T47D (cell line): ENCODE results near the gene ZIC1.

Experiments
- DNase-seq, 2 experiments: peaks; one replicate each; pipeline versions ENCODE4 v3.0.0 to v3.0.0-alpha.2; 2011 to 2012; ENCODE audit warnings: low read depth in 1 of 2, low spot score in 1 of 2
- JUND ChIP-seq: IDR thresholded peaks from 2 replicates; pipeline ENCODE4 v1.6.1; 2012; ENCODE audit warnings: low read depth
- in situ Hi-C: cut with HindIII; loops from 2 replicates; pipeline ENCODE4 v1.10.0; 2016; ENCODE audit warnings: low sequenced_read_pairs, low pct_unique_long_range_greater_than_20kb

The ZIC1 gene

GRCh38 chr3:147409143-147410115, at the start of gene ZIC1:
ZIC1 (plus strand) TSS chr3:147409365; CDS start chr3:147410113, 748 bp downstream.
- no peak for TF ChIP-seq JUND
- no peak for DNase-seq
- in situ Hi-C loops: no loop called here

- no peak for DNase-seq
- in situ Hi-C loops: no loop called here
- TF ChIP-seq JUND: no peak
Measured at GRCh38 chr3:147360051-147360439, 49.1 kb upstream of the ZIC1 start.

GRCh38 chr3:147360646-147361453, 48.3 kb upstream of the ZIC1 start:
- in situ Hi-C loops: no loop called here
- no peak for DNase-seq
- no peak for TF ChIP-seq JUND

DNA sequence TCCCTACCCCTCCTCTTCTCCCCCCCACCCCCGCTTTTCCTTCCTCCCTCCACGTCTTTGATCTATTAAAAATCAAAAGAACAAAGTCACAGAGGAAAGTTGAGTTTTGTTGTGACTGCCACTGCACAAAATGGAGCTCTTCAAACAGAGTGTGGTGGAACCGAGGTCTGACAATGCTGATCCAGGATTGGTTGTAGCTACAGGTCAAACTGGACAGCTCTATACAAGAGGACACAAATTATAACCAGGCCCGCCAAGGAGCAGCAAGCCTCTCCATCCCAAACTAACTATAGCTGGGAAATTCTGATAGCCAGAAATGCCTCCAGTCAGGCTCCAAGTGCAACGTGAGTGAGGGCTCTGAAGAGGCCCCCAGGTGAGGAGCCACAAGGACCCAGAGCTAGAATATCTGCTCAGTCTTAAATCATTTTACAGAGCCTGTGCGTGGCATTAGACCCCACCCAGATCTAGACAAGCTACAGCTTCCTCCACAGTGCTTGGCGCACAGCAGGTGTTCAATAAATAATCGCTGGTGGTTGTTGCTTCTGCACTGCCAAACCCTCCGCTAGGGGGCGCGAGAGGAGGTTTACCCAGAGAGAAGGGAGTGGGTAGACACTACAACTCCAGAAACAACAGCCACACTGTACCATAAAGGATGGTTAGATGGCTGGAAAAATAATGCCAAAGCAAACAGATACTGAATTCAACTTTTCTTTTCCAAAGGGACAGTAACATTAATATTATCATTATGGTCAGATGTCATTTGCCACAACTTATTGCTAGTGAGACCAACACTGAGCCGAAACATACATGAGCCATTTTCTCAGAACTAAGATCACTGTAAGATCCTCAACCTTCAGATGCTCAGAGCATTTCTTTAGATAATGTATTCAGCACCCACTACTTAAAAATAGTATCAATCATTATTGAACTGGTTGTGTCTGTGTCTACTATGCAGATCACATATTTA, 47.4 kb upstream of the ZIC1 start:
- no peak for TF ChIP-seq JUND
- in situ Hi-C loops: no loop called here
- DNase-seq: peak in 1 of 2 experiments; percentile 71

- no peak for TF ChIP-seq JUND
- in situ Hi-C loops: no loop called here
- DNase-seq: no peak
Measured at GRCh38 chr3:147364771-147365170, 44.4 kb upstream of the ZIC1 start.

GRCh38 chr3:147365196-147366115, 43.7 kb upstream of the ZIC1 start:
- TF ChIP-seq JUND: no peak
- in situ Hi-C loops: no loop called here
- DNase-seq: no peak

DNA sequence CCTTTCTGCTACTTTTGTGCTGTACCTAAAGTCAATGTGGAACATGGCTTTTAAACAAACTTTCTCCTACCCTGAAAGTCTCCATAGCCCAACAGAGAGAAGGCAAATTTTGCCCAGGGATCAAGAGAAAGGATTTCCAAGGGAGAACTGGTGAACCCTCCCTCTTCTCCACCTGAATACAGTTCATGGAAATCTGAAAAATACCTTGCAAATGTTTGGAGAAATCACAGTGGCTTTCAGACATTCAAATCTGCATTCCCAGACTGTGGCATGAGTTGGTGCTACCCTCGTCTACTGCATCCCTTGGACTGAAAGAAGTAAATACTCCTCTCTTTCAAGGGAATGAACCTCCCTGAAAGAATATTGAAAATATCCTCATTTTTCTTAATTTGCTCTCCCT, 41.5 kb upstream of the ZIC1 start:
- TF ChIP-seq JUND: no peak
- DNase-seq: no peak
- in situ Hi-C loops: no loop called here

- no peak for TF ChIP-seq JUND
- DNase-seq: no peak
- in situ Hi-C loops: no loop called here
Measured at GRCh38 chr3:147368151-147368550, 41.0 kb upstream of the ZIC1 start.

GRCh38 chr3:147368561-147369221, 40.5 kb upstream of the ZIC1 start:
- in situ Hi-C loops: no loop called here
- TF ChIP-seq JUND: no peak

GRCh38 chr3:147369231-147369630, 39.9 kb upstream of the ZIC1 start:
- TF ChIP-seq JUND: no peak
- DNase-seq: no peak
- in situ Hi-C loops: no loop called here

More at GRCh38 chr3:147368561-147369221, 40.5 kb upstream of the ZIC1 start:
- DNase-seq: no peak
